A549 (cell line): ENCODE results near the gene ABHD1. TPM values are rescaled to one million over a fixed set of nuclear protein-coding genes. Genes with fewer than 3 reads are reported as not detected.
"Not testable (repeated sequence)": the region's sequence is repeated elsewhere in the genome, so short reads cannot be mapped to it uniquely, and the experiment has no call there.

ENCODE experiments used
- ATAC-seq, 2 experiments: fragments of 200-7000 bp in 1 of 2; fragments of >200 bp in 1 of 2; cut with Nextera tagmentation in 1 of 2; cut with Tn5 transposase in 1 of 2; 3 replicates each; pipeline versions ENCODE4 v1.8.0 to v1.9.1; 2018 to 2020; ENCODE audit warnings: mild to moderate bottlenecking in 1 of 2, moderate library complexity in 1 of 2
- CTCF ChIA-PET: fragments of 300-600 bp; sonication (Branson Sonifier 250); formaldehyde crosslinking; extraction: SDS; loops from one replicate; lab custom pipeline; 2021; ENCODE audit warnings: antibody characterized with exemption, inconsistent platforms; lab: Yijun Ruan, JAX
- POLR2A ChIA-PET: fragments of 350-600 bp; formaldehyde crosslinking; extraction: SDS; loops from one replicate; lab custom pipeline; 2021; ENCODE audit warnings: antibody characterized with exemption, inconsistent platforms; lab: Yijun Ruan, JAX
- DNase-seq, 2 experiments: peaks; one replicate each; pipeline versions ENCODE4 v3.0.0 to v3.0.0-alpha.2; 2011 to 2016; ENCODE audit warnings: low read depth in 1 of 2, low spot score in 1 of 2
- FAIRE-seq: peaks from 2 replicates; lab custom pipeline; 2011; peaks lifted over from hg19 to GRCh38; lab: Jason Lieb, UNC
- H3K27ac ChIP-seq, 2 experiments: fragments of >200 bp; sonication (Bioruptor Twin); formaldehyde crosslinking; 3 replicates each; pipeline ENCODE4 v1.5.1; 2016 to 2017
- H3K4me1 ChIP-seq: fragments of >200 bp; sonication (Bioruptor Twin); formaldehyde crosslinking; 3 replicates; pipeline ENCODE4 v1.6.1; 2016
- H3K4me2 ChIP-seq: fragments of >200 bp; sonication (Bioruptor Twin); formaldehyde crosslinking; 3 replicates; pipeline ENCODE4 v1.6.1; 2016
- H3K4me3 ChIP-seq: fragments of >200 bp; sonication (Bioruptor Twin); formaldehyde crosslinking; 3 replicates; pipeline ENCODE4 v1.5.1; 2016
- H3K9me3 ChIP-seq: fragments of >200 bp; sonication (Bioruptor Twin); formaldehyde crosslinking; 3 replicates; pipeline ENCODE4 v1.6.1; 2016
- CEBPB ChIP-seq, 2 experiments: fragments of >200 bp in 1 of 2; sonication (Bioruptor Twin) in 1 of 2; formaldehyde crosslinking in 1 of 2; IDR thresholded peaks; 2 replicates each; pipeline ENCODE4 v1.6.1; 2012 to 2016
- CHD2 ChIP-seq: fragments of 150-350 bp; IDR thresholded peaks from 2 replicates; pipeline ENCODE4 v1.6.1; 2014; ENCODE audit warnings: low read length; ENCODE audit not compliant: partially characterized antibody
- EHMT2 ChIP-seq: fragments of 200-600 bp; sonication (generic); IDR thresholded peaks from 2 replicates; pipeline ENCODE4 v1.6.1; 2016; ENCODE audit warnings: antibody characterized with exemption, low read depth, mild to moderate bottlenecking, moderate library complexity
- ESRRA ChIP-seq: fragments of 150-350 bp; IDR thresholded peaks from 2 replicates; pipeline ENCODE4 v1.6.1; 2014; ENCODE audit warnings: mild to moderate bottlenecking, low read length, borderline replicate concordance
- HDAC2 ChIP-seq: fragments of 200-600 bp; sonication (generic); IDR thresholded peaks from 2 replicates; pipeline ENCODE4 v1.6.1; 2016
- HOXA7 ChIP-seq: fragments of 250-450 bp; sonication (Bioruptor Pico); IDR thresholded peaks from 2 replicates; pipeline ENCODE4 v1.5.0; 2020; ENCODE audit warnings: mild to moderate bottlenecking, moderate library complexity
- JUN ChIP-seq, 2 experiments: fragments of >200 bp; sonication (Bioruptor Twin); formaldehyde crosslinking; IDR thresholded peaks; 2 replicates in 1 of 2; 3 replicates in 1 of 2; pipeline ENCODE4 v1.6.1; 2016 to 2017
- JUNB ChIP-seq: fragments of >200 bp; sonication (Bioruptor Twin); formaldehyde crosslinking; IDR thresholded peaks from 2 replicates; pipeline ENCODE4 v1.6.1; 2016
- MYC ChIP-seq: IDR thresholded peaks from 2 replicates; pipeline ENCODE4 v1.6.1; 2012; ENCODE audit warnings: mild to moderate bottlenecking, inconsistent platforms, low read length, improper control_type of control experiment, borderline replicate concordance
- NFE2L2 ChIP-seq: fragments of 150-350 bp; conservative IDR thresholded peaks from 2 replicates; pipeline ENCODE4 v1.6.1; 2014; ENCODE audit warnings: low read length
- PHF8 ChIP-seq: fragments of 200-600 bp; sonication (generic); IDR thresholded peaks from 2 replicates; pipeline ENCODE4 v1.6.1; 2016; ENCODE audit warnings: low read depth, mild to moderate bottlenecking, antibody characterized with exemption, moderate library complexity, borderline replicate concordance
- POLR2A ChIP-seq: IDR thresholded peaks from 2 replicates; pipeline ENCODE4 v1.6.1; 2012; ENCODE audit warnings: mild to moderate bottlenecking, low read length
- RCOR1 ChIP-seq: fragments of 150-350 bp; IDR thresholded peaks from 2 replicates; pipeline ENCODE4 v1.6.1; 2014; ENCODE audit warnings: antibody characterized with exemption, low read length, low read depth
- SMC3 ChIP-seq: fragments of >200 bp; sonication (Bioruptor Twin); formaldehyde crosslinking; IDR thresholded peaks from 3 replicates; pipeline ENCODE4 v1.6.1; 2018; ENCODE audit warnings: inconsistent platforms
- ZC3H11A ChIP-seq: fragments of 450-650 bp; IDR thresholded peaks from 2 replicates; pipeline ENCODE4 v1.6.1; 2014; ENCODE audit warnings: antibody characterized with exemption, mild to moderate bottlenecking
- ZFP36 ChIP-seq: fragments of 450-650 bp; IDR thresholded peaks from 2 replicates; pipeline ENCODE4 v1.6.1; 2014; ENCODE audit warnings: borderline replicate concordance; ENCODE audit not compliant: partially characterized antibody
- ZSCAN20 ChIP-seq: fragments of 250-450 bp; sonication (Bioruptor Pico); IDR thresholded peaks from 2 replicates; pipeline ENCODE4 v1.8.0; 2022; ENCODE audit warnings: mild to moderate bottlenecking, moderate library complexity
- whole genome bisulfite sequencing: methylation state at CpG from one replicate; pipeline ENCODE4 v1.1.6; 2017; ENCODE audit errors: missing lambda C conversion rate; 5-methylcytosine and 5-hydroxymethylcytosine counted together
- polyA minus RNA-seq: library from RNA; depleted of rRNA, polyadenylated mRNA; stranded (reverse); fragments of >200 nt; gene quantifications from 2 replicates; pipeline ENCODE4 v1.2.3, GENCODE V29; 2011; rRNA and poly(A)+ RNA removed
- polyA plus RNA-seq, 4 experiments: library from polyadenylated mRNA; depleted of rRNA in 3 of 4; stranded (reverse); fragments of >200 nt; fragmentation: RNase III in 1 of 4; extraction: RNeasy Plus Mini Kit Qiagen cat#74134 plus additional on column Dnase treatment in 1 of 4; gene quantifications; 2 replicates in 3 of 4; 3 replicates in 1 of 4; pipeline ENCODE4 v1.2.3, GENCODE V29; 2011 to 2017
- TF ChIP-seq, protein P1 (sequence below): IDR thresholded peaks from 2 replicates; pipeline ENCODE4 v1.6.1; 2012; ENCODE audit warnings: low read depth, borderline replicate concordance
- TF ChIP-seq, protein P2 (sequence below): IDR thresholded peaks from 2 replicates; pipeline ENCODE4 v1.6.1; 2012
- TF ChIP-seq, protein P3 (sequence below): fragments of >200 bp; sonication (Bioruptor Twin); formaldehyde crosslinking; IDR thresholded peaks from 3 replicates; pipeline ENCODE4 v1.5.1; 2016
- TF ChIP-seq, protein P4 (sequence below): fragments of 150-350 bp; IDR thresholded peaks from 2 replicates; pipeline ENCODE4 v1.6.1; 2014; ENCODE audit warnings: low read depth, mild to moderate bottlenecking, low read length
- TF ChIP-seq, protein P5 (sequence below): fragments of 250-450 bp; sonication (Bioruptor Pico); IDR thresholded peaks from 2 replicates; pipeline ENCODE4 v1.5.0; 2020; ENCODE audit warnings: low read depth, mild to moderate bottlenecking, moderate library complexity
- TF ChIP-seq, protein P6 (sequence below): IDR thresholded peaks from 2 replicates; pipeline ENCODE4 v1.6.1; 2012

The ABHD1 gene
- polyA plus RNA-seq (2011; rRNA removed) (1.9 and 2.4 TPM in 2 replicates), polyA plus RNA-seq (2017; fragmentation: RNase III; extraction: RNeasy Plus Mini Kit Qiagen cat#74134 plus additional on column Dnase treatment) (0.96 to 1.0 TPM (median 1.0 TPM) in 3 replicates), polyA minus RNA-seq (1.9 and 2.3 TPM in 2 replicates)
- polyA plus RNA-seq (2012; cell fraction: cytosol; rRNA removed), result 1.6 and 1.8 TPM in 2 replicates
- 2.4 and 2.9 TPM in 2 replicates for polyA plus RNA-seq (2012; cell fraction: nucleus; rRNA removed)

DNA sequence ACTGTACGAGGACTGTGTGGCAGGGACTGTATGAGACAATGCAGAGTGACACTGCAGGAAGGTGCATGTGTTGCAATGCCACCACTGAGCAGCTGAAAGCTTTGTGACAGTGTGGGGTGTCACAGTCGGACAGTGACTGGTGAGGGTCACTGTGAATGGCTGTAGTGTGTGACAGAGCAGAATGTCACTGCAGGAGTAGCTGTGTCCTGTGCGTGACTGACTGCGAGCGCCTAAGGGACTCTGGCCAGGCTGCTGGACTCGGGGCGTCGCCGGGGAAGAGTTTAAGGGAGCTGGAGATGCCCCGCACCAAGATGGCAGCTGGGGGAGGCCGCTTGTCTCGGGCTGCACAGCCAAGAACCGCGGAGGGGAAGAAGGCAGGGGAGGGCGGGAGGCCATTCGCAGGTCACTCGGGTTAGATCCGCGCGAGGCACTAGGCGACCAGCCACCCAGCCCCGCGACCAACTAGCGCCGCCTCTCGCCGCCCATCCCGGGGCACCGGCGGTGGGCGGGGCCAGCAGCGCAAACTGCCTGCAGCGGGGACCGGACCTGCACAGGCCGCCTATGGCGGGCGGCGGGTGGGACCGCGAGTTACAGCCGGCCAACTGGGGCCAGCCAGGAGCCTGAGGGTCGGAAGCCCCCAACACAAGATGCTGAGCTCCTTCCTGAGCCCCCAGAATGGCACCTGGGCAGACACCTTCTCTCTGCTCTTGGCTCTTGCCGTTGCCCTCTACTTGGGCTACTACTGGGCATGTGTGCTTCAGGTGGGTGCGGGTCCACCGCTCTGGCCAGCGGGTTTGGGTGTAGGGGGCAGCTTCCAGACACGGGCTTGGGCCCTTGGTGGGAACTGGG is at the start of gene ABHD1:
Gene ABHD1, plus strand, starts transcription at position 514 of the 849 bp plus-strand sequence. Its CDS starts 134 bp downstream, at position 648.
- peak within 1 kb of the TSS; percentile 90 for H3K4me2 ChIP-seq
- peak within 1 kb of the TSS; percentile 56 for H3K4me3 ChIP-seq
- peaks cover 3% of the 10 kb centered on the region; the same call in 1 of the 3 replicates for H3K4me1 ChIP-seq
- ATAC-seq (peak; percentile 79 to 91), DNase-seq (peak; percentile 36 to 69), FAIRE-seq (no peak)
- no peaks in the 10 kb centered on the region for H3K9me3 ChIP-seq
- TF ChIP-seq, protein P1, sequence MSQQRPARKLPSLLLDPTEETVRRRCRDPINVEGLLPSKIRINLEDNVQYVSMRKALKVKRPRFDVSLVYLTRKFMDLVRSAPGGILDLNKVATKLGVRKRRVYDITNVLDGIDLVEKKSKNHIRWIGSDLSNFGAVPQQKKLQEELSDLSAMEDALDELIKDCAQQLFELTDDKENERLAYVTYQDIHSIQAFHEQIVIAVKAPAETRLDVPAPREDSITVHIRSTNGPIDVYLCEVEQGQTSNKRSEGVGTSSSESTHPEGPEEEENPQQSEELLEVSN, result peak; percentile 55; the same call in 1 of the 2 replicates
- TF ChIP-seq PHF8 (peak; percentile 96), JUN (IDR thresholded peaks at IDR 0.05) (peak in 1 of 2 experiments; percentile 52; a peak in 1 of 5 replicates), NFE2L2 (no peak), POLR2A (peak; percentile 89), CEBPB (IDR thresholded peaks at IDR 0.05) (peak in 1 of 2 experiments; percentile 21; a peak in 1 of 4 replicates)
- TF ChIP-seq, protein P2, sequence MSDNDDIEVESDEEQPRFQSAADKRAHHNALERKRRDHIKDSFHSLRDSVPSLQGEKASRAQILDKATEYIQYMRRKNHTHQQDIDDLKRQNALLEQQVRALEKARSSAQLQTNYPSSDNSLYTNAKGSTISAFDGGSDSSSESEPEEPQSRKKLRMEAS, result peak; percentile 50; the same call in 1 of the 2 replicates
- TF ChIP-seq, protein P3, sequence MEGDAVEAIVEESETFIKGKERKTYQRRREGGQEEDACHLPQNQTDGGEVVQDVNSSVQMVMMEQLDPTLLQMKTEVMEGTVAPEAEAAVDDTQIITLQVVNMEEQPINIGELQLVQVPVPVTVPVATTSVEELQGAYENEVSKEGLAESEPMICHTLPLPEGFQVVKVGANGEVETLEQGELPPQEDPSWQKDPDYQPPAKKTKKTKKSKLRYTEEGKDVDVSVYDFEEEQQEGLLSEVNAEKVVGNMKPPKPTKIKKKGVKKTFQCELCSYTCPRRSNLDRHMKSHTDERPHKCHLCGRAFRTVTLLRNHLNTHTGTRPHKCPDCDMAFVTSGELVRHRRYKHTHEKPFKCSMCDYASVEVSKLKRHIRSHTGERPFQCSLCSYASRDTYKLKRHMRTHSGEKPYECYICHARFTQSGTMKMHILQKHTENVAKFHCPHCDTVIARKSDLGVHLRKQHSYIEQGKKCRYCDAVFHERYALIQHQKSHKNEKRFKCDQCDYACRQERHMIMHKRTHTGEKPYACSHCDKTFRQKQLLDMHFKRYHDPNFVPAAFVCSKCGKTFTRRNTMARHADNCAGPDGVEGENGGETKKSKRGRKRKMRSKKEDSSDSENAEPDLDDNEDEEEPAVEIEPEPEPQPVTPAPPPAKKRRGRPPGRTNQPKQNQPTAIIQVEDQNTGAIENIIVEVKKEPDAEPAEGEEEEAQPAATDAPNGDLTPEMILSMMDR, result no peak
- 7% methylated on average over 39 of the region's 47 CpGs for WGBS
- POLR2A ChIA-PET, result interaction anchor here (0.6 to 1.9 kb wide), 3 partner anchors 9 to 21 kb away, joined by 3 to 17 read pairs (median 3); partner anchors contain the start of gene PREB
- CTCF ChIA-PET, result interaction anchor here (0.6 to 2.9 kb wide), 16 partner anchors 10 to 882 kb away, joined by 3 to 25 read pairs (median 4); partner anchors contain the start of genes KHK, PREB and TRIM54
- peak within 1 kb of the TSS; percentile 73 to 87 for H3K27ac ChIP-seq

DNA sequence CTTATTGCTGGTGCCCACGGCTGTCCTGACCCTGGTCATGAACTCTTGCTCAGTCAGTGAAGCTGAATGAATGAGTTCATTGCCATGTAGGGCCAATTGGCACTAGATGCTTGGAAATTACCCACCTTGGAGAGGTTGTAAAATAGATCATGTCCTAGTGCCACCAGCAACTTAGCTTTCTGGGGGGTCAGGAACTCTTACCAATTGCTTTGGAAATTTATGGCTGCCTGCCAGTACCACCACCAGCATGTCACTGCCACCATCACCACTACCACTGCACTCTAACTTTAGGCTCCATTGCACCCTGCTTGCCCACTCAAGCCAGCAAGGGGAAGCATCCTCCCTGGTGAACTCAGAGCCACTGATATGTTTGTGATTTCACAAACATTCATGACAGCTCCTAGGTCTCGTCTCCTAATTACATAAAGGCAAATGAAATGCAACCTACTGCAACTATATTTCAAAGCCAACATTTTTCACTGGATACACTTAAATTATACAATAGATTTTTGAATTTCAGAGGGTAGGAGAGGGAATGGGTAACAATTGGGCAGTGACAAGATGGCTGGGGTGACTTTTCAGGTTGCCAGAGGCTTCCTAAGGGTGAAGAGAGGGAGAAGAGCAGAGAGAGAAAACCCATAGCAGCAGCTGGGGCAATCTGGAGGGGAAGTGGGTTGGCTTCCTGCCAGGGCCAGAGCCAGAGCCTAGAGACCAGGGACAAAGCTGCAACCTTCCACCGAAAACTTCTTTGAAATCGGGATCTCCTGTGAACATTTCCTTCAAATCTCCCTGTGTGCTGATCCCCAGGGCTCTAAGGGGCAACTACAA is 48.7 kb upstream of the ABHD1 start:
- Histone ChIP-seq H3K4me2 (no peak overlapping the region), H3K4me3 (no peak overlapping the region), H3K9me3 (no peaks in the 10 kb centered on the region), H3K4me1 (peaks cover 13% of the 10 kb centered on the region), H3K27ac (no peak overlapping the region)
- ChIA-PET POLR2A (no interaction called here), CTCF (interaction anchor here (1.0 to 18.7 kb wide), 5 partner anchors 9 to 228 kb away, joined by 3 to 253 read pairs (median 4); partner anchors contain the start of genes AGBL5, EMILIN1 and KHK)
- no peak for FAIRE-seq
- TF ChIP-seq ZSCAN20, result no peak
- TF ChIP-seq ZC3H11A, result no peak
- TF ChIP-seq NFE2L2, result no peak
- no peak for TF ChIP-seq PHF8
- TF ChIP-seq JUNB, result no peak
- TF ChIP-seq CHD2, result no peak
- TF ChIP-seq, protein P4, sequence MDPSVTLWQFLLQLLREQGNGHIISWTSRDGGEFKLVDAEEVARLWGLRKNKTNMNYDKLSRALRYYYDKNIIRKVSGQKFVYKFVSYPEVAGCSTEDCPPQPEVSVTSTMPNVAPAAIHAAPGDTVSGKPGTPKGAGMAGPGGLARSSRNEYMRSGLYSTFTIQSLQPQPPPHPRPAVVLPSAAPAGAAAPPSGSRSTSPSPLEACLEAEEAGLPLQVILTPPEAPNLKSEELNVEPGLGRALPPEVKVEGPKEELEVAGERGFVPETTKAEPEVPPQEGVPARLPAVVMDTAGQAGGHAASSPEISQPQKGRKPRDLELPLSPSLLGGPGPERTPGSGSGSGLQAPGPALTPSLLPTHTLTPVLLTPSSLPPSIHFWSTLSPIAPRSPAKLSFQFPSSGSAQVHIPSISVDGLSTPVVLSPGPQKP, result no peak
- no peak for TF ChIP-seq ZFP36
- TF ChIP-seq, protein P5, sequence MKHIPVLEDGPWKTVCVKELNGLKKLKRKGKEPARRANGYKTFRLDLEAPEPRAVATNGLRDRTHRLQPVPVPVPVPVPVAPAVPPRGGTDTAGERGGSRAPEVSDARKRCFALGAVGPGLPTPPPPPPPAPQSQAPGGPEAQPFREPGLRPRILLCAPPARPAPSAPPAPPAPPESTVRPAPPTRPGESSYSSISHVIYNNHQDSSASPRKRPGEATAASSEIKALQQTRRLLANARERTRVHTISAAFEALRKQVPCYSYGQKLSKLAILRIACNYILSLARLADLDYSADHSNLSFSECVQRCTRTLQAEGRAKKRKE (CRISPR knock-in tag), result no peak
- no peak for TF ChIP-seq SMC3
- TF ChIP-seq, protein P6, sequence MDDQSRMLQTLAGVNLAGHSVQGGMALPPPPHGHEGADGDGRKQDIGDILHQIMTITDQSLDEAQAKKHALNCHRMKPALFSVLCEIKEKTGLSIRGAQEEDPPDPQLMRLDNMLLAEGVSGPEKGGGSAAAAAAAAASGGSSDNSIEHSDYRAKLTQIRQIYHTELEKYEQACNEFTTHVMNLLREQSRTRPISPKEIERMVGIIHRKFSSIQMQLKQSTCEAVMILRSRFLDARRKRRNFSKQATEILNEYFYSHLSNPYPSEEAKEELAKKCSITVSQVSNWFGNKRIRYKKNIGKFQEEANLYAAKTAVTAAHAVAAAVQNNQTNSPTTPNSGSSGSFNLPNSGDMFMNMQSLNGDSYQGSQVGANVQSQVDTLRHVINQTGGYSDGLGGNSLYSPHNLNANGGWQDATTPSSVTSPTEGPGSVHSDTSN, result no peak
- TF ChIP-seq RCOR1, result no peak
- no peak for TF ChIP-seq HOXA7 (CRISPR knock-in tag)
- no peak for TF ChIP-seq EHMT2
- no peak for TF ChIP-seq MYC
- no peak for TF ChIP-seq HDAC2
- no peak for TF ChIP-seq ESRRA
- no peak for ATAC-seq
- WGBS, result 75% methylated on average over 4 of the region's 4 CpGs
- DNase-seq, result no peak

DNA sequence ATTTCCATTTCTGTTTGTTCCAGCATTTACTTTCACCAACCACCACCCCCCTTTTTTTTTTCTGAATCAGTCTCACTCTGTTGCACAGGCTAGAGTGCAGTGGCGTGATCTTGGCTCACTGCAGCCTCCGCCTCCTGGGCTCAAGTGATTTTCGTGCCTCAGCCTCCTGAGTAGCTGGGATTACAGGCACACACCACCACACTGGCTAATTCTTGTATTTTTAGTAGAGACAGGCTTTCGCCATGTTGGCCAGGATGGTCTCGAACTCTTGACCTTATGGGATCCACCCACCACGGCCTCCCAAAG is 48.1 kb upstream of the ABHD1 start:
- H3K9me3 ChIP-seq, H3K4me3 ChIP-seq, H3K4me2 ChIP-seq, FAIRE-seq, POLR2A ChIA-PET, ATAC-seq, DNase-seq, H3K4me1 ChIP-seq, H3K27ac ChIP-seq: not testable (repeated sequence)
- CTCF ChIA-PET, result interaction anchor here (13.3 to 18.7 kb wide), 2 partner anchors 8 to 20 kb away, joined by 143 to 253 read pairs; partner anchors contain the start of genes AGBL5, EMILIN1 and KHK
- WGBS, result 82% methylated on average over 6 of the region's 6 CpGs
